ENCODE data around the gene SOCS6.

Gene SOCS6

DNA sequence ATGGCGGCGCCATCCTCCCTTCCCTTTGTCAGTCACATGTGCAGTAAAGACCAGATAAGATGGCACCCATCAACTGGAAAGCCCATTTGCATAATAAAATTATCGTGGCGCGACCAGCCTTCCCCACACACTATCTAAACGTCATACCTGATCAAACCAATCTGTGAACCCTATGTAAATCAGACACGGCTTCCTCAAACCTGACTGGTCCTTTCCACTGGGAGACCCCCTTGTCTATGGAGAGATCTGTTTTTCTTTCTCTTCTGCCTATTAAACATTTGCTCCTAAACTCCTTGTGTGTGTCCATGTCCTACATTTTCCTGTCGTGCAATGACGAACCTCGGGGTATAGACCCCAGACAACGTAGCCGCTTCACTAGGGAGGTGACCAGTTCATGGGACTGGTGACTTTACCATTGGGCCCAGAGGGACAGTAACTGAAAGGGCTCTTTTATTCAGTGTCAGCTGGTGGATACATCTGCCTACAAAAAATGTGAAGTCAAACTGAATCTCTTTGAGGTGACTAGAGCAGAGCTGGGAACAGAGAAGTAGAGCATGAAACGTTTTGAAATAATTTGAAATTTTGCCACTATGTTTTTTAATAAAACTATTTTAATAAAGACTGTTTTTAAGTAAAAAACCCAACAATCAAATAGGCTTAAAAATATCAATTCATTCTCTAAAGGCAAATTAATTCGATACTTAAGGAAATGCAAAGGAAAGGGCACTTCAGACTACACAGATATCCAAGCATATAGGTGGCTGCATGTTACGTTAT is 87.5 kb downstream of the SOCS6 start:
- in situ Hi-C loops (cut with HindIII; ENCODE audit: low pct_unique_long_range_greater_than_20kb, low sequenced_read_pairs): no loop called here
- TF ChIP-seq JUND (IDR thresholded peaks at IDR 0.05; ENCODE audit: low read depth): no peak
- no peak for DNase-seq (ENCODE audit: low read depth in 1 of 2, low spot score in 1 of 2)

DNA sequence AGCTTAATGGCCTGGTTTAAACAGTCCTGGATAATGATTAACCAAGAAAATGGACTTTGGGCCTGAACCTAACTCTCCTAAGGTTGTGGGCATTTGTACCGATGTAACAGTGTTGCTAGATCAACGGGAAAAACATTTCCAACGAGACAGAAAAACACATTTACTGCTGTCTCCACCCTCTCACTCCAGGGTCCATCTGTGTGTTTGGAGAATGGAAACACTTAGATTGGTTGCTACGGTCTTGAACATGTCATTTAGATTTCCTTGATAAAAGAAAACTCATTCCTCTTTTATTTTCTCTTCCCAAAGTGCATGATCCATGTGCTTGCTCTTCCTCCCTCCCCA is 88.0 kb downstream of the SOCS6 start:
- TF ChIP-seq JUND (IDR thresholded peaks at IDR 0.05; ENCODE audit: low read depth): no peak
- DNase-seq (ENCODE audit: low read depth in 1 of 2, low spot score in 1 of 2): no peak
- in situ Hi-C loops (cut with HindIII; ENCODE audit: low pct_unique_long_range_greater_than_20kb, low sequenced_read_pairs): no loop called here

DNA sequence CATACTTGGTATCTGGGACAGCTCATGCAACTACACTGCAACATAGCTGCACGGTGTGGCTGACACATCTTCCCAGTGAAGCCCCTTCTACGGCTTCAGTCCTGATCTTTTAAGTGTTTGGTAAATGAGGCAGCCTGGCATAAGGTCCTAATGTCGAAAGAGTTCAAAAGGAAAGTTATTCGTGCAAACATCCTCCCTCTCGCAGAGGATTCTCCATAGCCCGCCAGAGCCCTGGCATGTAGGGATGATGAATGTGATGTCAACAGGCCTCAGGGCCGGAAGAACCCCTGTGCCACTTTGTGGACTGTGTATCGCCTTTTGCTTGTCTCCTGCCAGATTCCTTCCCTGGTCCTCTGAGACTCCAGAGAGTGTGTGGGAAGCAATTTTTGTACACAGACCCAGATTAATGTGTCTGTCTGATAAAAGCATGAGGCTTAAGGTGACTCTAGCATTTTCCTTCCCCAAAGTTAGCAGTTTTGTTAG is 88.5 kb downstream of the SOCS6 start:
- no peak for TF ChIP-seq JUND (IDR thresholded peaks at IDR 0.05; ENCODE audit: low read depth)
- DNase-seq (ENCODE audit: low read depth in 1 of 2, low spot score in 1 of 2): no peak
- in situ Hi-C loops (cut with HindIII; ENCODE audit: low pct_unique_long_range_greater_than_20kb, low sequenced_read_pairs): no loop called here

DNA sequence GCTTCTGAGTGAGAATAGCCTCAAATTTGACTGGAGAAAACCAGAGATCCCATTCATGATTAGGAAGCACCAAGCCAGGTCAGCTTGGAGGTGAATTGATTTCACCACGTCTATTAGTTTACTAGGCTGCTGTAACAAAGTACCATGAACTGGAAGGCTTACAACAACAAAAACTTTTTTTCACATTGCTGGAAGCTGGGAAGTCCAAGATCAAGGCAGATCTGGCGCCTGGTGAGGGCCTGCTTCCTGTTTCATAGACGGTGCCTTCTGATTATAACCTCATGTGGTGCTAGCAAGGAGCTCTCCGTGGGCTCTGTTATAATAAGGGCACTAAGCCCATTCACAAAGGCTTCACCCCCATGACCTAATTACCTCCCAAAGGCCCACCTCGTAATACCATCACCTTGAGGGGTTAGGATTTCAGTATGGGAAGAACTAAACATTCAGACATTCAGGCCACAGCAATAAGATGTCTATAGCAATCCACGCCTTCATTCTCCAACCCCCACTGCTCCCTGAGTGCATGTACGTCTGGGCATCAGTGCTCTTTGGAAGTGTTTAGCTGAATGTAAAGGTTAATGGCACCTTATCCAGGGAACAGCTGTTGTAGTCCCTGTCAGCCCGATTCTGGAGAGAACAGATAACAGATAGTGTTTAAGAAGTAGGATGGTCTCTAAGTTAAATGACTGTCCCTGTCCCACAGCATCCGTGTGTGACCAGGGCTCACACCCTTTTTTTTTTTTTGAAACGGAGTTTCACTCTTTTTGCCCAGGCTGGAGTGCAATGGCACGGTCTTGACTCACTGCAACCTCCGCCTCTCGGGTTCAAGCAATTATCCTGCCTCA is 89.2 kb downstream of the SOCS6 start:
- TF ChIP-seq JUND (IDR thresholded peaks at IDR 0.05; ENCODE audit: low read depth): no peak
- in situ Hi-C loops (cut with HindIII; ENCODE audit: low pct_unique_long_range_greater_than_20kb, low sequenced_read_pairs): no loop called here
- no peak for DNase-seq (ENCODE audit: low read depth in 1 of 2, low spot score in 1 of 2)

Measured in T47D (cell line).